A673 (cell line): ENCODE measurements around the gene CALM3. TPM values are rescaled to one million over a fixed set of nuclear protein-coding genes. Genes with fewer than 3 reads are reported as not detected.
A peak's percentile ranks its signal among the peaks of the same experiment; 100 is the strongest.

Experiments
- BruUV-seq: library from RNA; stranded (reverse); fragments of 400-500 nt; replicated peaks from 2 replicates; lab custom pipeline; 2021; lab: Mats Ljungman, UMichigan
- CTCF ChIA-PET: fragments of 300-600 bp; sonication (Branson Sonifier 250); formaldehyde crosslinking; loops from one replicate; lab custom pipeline; 2022; ENCODE audit warnings: antibody characterized with exemption; lab: Charles Lee
- POLR2A ChIA-PET: fragments of 300-600 bp; sonication (Branson Sonifier 250); formaldehyde crosslinking; loops from one replicate; lab custom pipeline; 2022; ENCODE audit warnings: antibody characterized with exemption; ENCODE audit not compliant: low non-redundant PET; lab: Charles Lee
- DNase-seq: peaks from one replicate; pipeline ENCODE4 v3.0.0-alpha.2; 2015; ENCODE audit warnings: low spot score
- H3K27ac ChIP-seq: fragments of 200-600 bp; sonication (generic); 2 replicates; pipeline ENCODE4 v1.5.1; 2016; ENCODE audit warnings: mixed run types, low read depth, mild to moderate bottlenecking, mixed read lengths, antibody characterized with exemption, low read length; ENCODE audit not compliant: poor library complexity, severe bottlenecking
- H3K27me3 ChIP-seq: fragments of 200-600 bp; sonication (generic); replicated peaks from 2 replicates; pipeline ENCODE4 v1.6.1; 2017; ENCODE audit warnings: mixed run types, low read depth, mild to moderate bottlenecking, mixed read lengths, antibody characterized with exemption, low read length; ENCODE audit not compliant: insufficient read depth, poor library complexity
- H3K36me3 ChIP-seq: fragments of 200-600 bp; sonication (generic); 2 replicates; pipeline ENCODE4 v1.6.1; 2016; ENCODE audit warnings: mixed run types, mild to moderate bottlenecking, mixed read lengths, antibody characterized with exemption, low read length; ENCODE audit not compliant: insufficient read depth, poor library complexity, severe bottlenecking
- H3K4me1 ChIP-seq: fragments of 200-600 bp; sonication (generic); 2 replicates; pipeline ENCODE4 v1.6.1; 2017; ENCODE audit warnings: mixed run types, mild to moderate bottlenecking, mixed read lengths, antibody characterized with exemption, low read length; ENCODE audit not compliant: insufficient read depth, poor library complexity, severe bottlenecking
- H3K4me3 ChIP-seq: fragments of 200-600 bp; sonication (generic); 2 replicates; pipeline ENCODE4 v1.5.1; 2016; ENCODE audit warnings: low read depth, mixed run types, mild to moderate bottlenecking, mixed read lengths, low read length; ENCODE audit not compliant: poor library complexity, severe bottlenecking
- H3K9me3 ChIP-seq: fragments of 200-600 bp; sonication (generic); 2 replicates; pipeline ENCODE4 v1.6.1; 2016; ENCODE audit warnings: mixed run types, low read depth, mild to moderate bottlenecking, mixed read lengths, antibody characterized with exemption, low read length; ENCODE audit not compliant: poor library complexity, severe bottlenecking
- CTCF ChIP-seq: fragments of 300-800, 200-600 bp; sonication (generic); conservative IDR thresholded peaks from 2 replicates; pipeline ENCODE4 v1.5.1; 2017; ENCODE audit warnings: low read depth, mild to moderate bottlenecking, antibody characterized with exemption, low read length, moderate library complexity, mixed read lengths
- EZH2 ChIP-seq: fragments of 200-600 bp; sonication (generic); IDR thresholded peaks from 2 replicates; pipeline ENCODE4 v1.6.1; 2017; ENCODE audit warnings: borderline replicate concordance, low read depth, mild to moderate bottlenecking, mixed read lengths, antibody characterized with exemption, low read length; ENCODE audit not compliant: poor library complexity, severe bottlenecking
- intact Hi-C: fragments of 100-400 bp; cut with micrococcal nuclease; formaldehyde crosslinking; loops from one replicate; pipeline ENCODE4 v1.10.0; 2022; ENCODE audit not compliant: unreplicated experiment
- total RNA-seq: library from RNA; stranded (reverse); gene quantifications from 2 replicates; pipeline ENCODE4 v1.2.3, GENCODE V29; 2021

Gene CALM3
- total RNA-seq, 1 experiment from 2014 or later, result 272 TPM

- ChIA-PET CTCF (interaction anchor here (0.5 to 1.4 kb wide), 7 partner anchors 13 to 205 kb away, joined by 3 to 10 read pairs (median 4); partner anchors contain the start of gene DACT3), POLR2A (interaction anchor here (0.7 kb wide), 1 partner anchor 113 kb away, joined by 4 read pairs; no protein-coding TSS in a partner anchor)
- DNase-seq, result peak; percentile 98
- TSS peak; percentile 86 for BruUV-seq
- Histone ChIP-seq H3K4me1 (peaks cover 10% of the 10 kb centered on the region), H3K9me3 (peaks cover 10% of the 10 kb centered on the region), H3K27ac (peak overlapping the region; percentile 100), H3K4me3 (peak overlapping the region; percentile 100), H3K36me3 (peaks cover 5% of the 10 kb centered on the region), H3K27me3 (no peaks in the 10 kb centered on the region)
- intact Hi-C loops, result loop anchor here (5.0 kb wide), 1 partner anchor 73 kb away; no protein-coding TSS in a partner anchor
- TF ChIP-seq EZH2 (no peak), CTCF (no peak)
Observed at GRCh38 chr19:46600384-46601317, 479 bp upstream of the CALM3 start.

GRCh38 chr19:46602392-46603194 is 1.5 kb downstream of the CALM3 start:
- Histone ChIP-seq H3K4me1 (peaks cover 10% of the 10 kb centered on the region), H3K4me3 (peak overlapping the region; percentile 100), H3K27ac (peak overlapping the region; percentile 100), H3K27me3 (no peaks in the 10 kb centered on the region), H3K9me3 (peaks cover 10% of the 10 kb centered on the region), H3K36me3 (peaks cover 24% of the 10 kb centered on the region)
- no peak for DNase-seq
- intact Hi-C loops, result loop anchor here (5.0 kb wide), 1 partner anchor 75 kb away; no protein-coding TSS in a partner anchor
- ChIA-PET CTCF (interaction anchor here (0.8 kb wide), 1 partner anchor 29 kb away, joined by 8 read pairs; no protein-coding TSS in a partner anchor), POLR2A (no interaction called here)
- TF ChIP-seq EZH2 (no peak), CTCF (no peak)
- no TSS peak for BruUV-seq

- DNase-seq, result no peak
- ChIA-PET CTCF (no interaction called here), POLR2A (no interaction called here)
Observed at GRCh38 chr19:46603195-46603637, 2.1 kb downstream of the CALM3 start.

More at GRCh38 chr19:46603195-46603637, 2.1 kb downstream of the CALM3 start:
- intact Hi-C loops, result loop anchor here (5.0 kb wide), 1 partner anchor 76 kb away; no protein-coding TSS in a partner anchor
- no peaks in the 10 kb centered on the region for H3K27me3 ChIP-seq
- H3K27ac ChIP-seq, result peak overlapping the region; percentile 100
- H3K9me3 ChIP-seq, result peaks cover 7% of the 10 kb centered on the region
- peaks cover 31% of the 10 kb centered on the region for H3K36me3 ChIP-seq
- no TSS peak for BruUV-seq
- peak overlapping the region; percentile 100 for H3K4me3 ChIP-seq
- no peak for TF ChIP-seq EZH2
- no peak for TF ChIP-seq CTCF
- H3K4me1 ChIP-seq, result peaks cover 10% of the 10 kb centered on the region
